HG03045 (cell line): ENCODE measurements around the gene DDX17.

Experiments used
- ATAC-seq: cut with Tn5 transposase; IDR thresholded peaks from one replicate; pipeline ENCODE4 v1.9.1; 2021; ENCODE audit warnings: mild to moderate bottlenecking, moderate library complexity; ENCODE audit not compliant: unreplicated experiment

Gene DDX17

GRCh38 chr22:38467904-38468442 lies 38.1 kb downstream of the DDX17 start, which contains the start of gene KDELR3:
TSS of gene KDELR3 (plus strand) at chr22:38468096. CDS start at chr22:38468234, 138 bp downstream.
- no peak for ATAC-seq

GRCh38 chr22:38467438-38467903 lies 38.6 kb downstream of the DDX17 start:
- ATAC-seq: no peak

- ATAC-seq: no peak
These were observed 40.2 kb downstream of the DDX17 start for GRCh38 chr22:38465673-38466490.

GRCh38 chr22:38464992-38465672 lies 41.0 kb downstream of the DDX17 start:
- ATAC-seq: no peak

GRCh38 chr22:38462960-38463784 lies 42.9 kb downstream of the DDX17 start:
- no peak for ATAC-seq

GRCh38 chr22:38461414-38462081 lies 44.6 kb downstream of the DDX17 start:
- ATAC-seq: no peak

GRCh38 chr22:38461057-38461413 lies 45.1 kb downstream of the DDX17 start:
- no peak for ATAC-seq

- ATAC-seq: no peak
These were observed 45.7 kb downstream of the DDX17 start for GRCh38 chr22:38460426-38460840.

- no peak for ATAC-seq
These were observed 49.0 kb downstream of the DDX17 start for GRCh38 chr22:38456841-38457699.

GRCh38 chr22:38456272-38456835 lies 49.8 kb downstream of the DDX17 start:
- ATAC-seq: no peak

- ATAC-seq: no peak
These were observed 50.4 kb downstream of the DDX17 start for GRCh38 chr22:38455530-38456271.

- no peak for ATAC-seq
These were observed 51.0 kb downstream of the DDX17 start, which contains the start of gene KCNJ4 for GRCh38 chr22:38455076-38455529. TSS of gene KCNJ4 (minus strand) at chr22:38455199. CDS start at chr22:38428132, 27,067 bp downstream.

GRCh38 chr22:38454353-38455075 lies 51.6 kb downstream of the DDX17 start:
- no peak for ATAC-seq

- ATAC-seq: no peak
These were observed 52.1 kb downstream of the DDX17 start for GRCh38 chr22:38453996-38454352.

- ATAC-seq: no peak
These were observed 52.9 kb downstream of the DDX17 start for GRCh38 chr22:38453066-38453672.

GRCh38 chr22:38452373-38453065 lies 53.6 kb downstream of the DDX17 start:
- ATAC-seq: no peak

GRCh38 chr22:38451864-38452263 lies 54.2 kb downstream of the DDX17 start:
- ATAC-seq: no peak
